Activated T-helper 9 cell treated with anti-CD3 and anti-CD28 coated beads, Interleukin-2, amount 50 U/mL, for 16 hours (primary cell): ENCODE data around the gene MRPS15.

ENCODE experiments used
- DNase-seq: peaks from one replicate; pipeline ENCODE4 v3.0.0-alpha.2; 2020; ENCODE audit warnings: low read depth

The MRPS15 gene

GRCh38 chr1:36457691-36458090 is 6.5 kb downstream of the MRPS15 start:
- no peak for DNase-seq

- no peak for DNase-seq
Measured at GRCh38 chr1:36456391-36456928, 7.7 kb downstream of the MRPS15 start.

- no peak for DNase-seq
Measured at GRCh38 chr1:36455386-36455785, 8.8 kb downstream of the MRPS15 start.

- DNase-seq = no peak
Measured at GRCh38 chr1:36453600-36454388, 10.4 kb downstream of the MRPS15 start.

GRCh38 chr1:36453051-36453450 is 11.1 kb downstream of the MRPS15 start:
- no peak for DNase-seq

GRCh38 chr1:36450919-36451305 is 13.3 kb downstream of the MRPS15 start:
- DNase-seq = no peak

- DNase-seq = peak; percentile 79
Measured at GRCh38 chr1:36450270-36450918, 13.8 kb downstream of the MRPS15 start, which contains the start of gene OSCP1. Gene OSCP1 (minus strand): TSS chr1:36450451. CDS start chr1:36450369, 82 bp downstream.

- DNase-seq = no peak
Measured at GRCh38 chr1:36448530-36449056, 15.6 kb downstream of the MRPS15 start.

- DNase-seq = no peak
Measured at GRCh38 chr1:36447450-36447849, 16.7 kb downstream of the MRPS15 start.

GRCh38 chr1:36446746-36447145 is 17.4 kb downstream of the MRPS15 start:
- DNase-seq = no peak

- no peak for DNase-seq
Measured at GRCh38 chr1:36446271-36446670, 17.9 kb downstream of the MRPS15 start.

- DNase-seq = no peak
Measured at GRCh38 chr1:36443297-36443696, 20.9 kb downstream of the MRPS15 start.

- DNase-seq = no peak
Measured at GRCh38 chr1:36442337-36442736, 21.8 kb downstream of the MRPS15 start.

- DNase-seq = no peak
Measured at GRCh38 chr1:36440646-36441045, 23.5 kb downstream of the MRPS15 start.

- DNase-seq = no peak
Measured at GRCh38 chr1:36440044-36440443, 24.1 kb downstream of the MRPS15 start.

GRCh38 chr1:36438715-36439114 is 25.5 kb downstream of the MRPS15 start:
- no peak for DNase-seq

GRCh38 chr1:36436821-36437220 is 27.4 kb downstream of the MRPS15 start:
- DNase-seq = no peak

- no peak for DNase-seq
Measured at GRCh38 chr1:36433102-36433501, 31.1 kb downstream of the MRPS15 start.

- DNase-seq = no peak
Measured at GRCh38 chr1:36432616-36433015, 31.6 kb downstream of the MRPS15 start.

GRCh38 chr1:36425791-36426190 is 38.4 kb downstream of the MRPS15 start:
- no peak for DNase-seq

- no peak for DNase-seq
Measured at GRCh38 chr1:36421649-36422048, 42.5 kb downstream of the MRPS15 start.

- DNase-seq = peak; percentile 88
Measured at GRCh38 chr1:36420836-36421317, 43.3 kb downstream of the MRPS15 start.

GRCh38 chr1:36420409-36420808 is 43.8 kb downstream of the MRPS15 start:
- DNase-seq = no peak
